ENCODE data around the gene PRUNE2.
"Not testable (repeated sequence)": the region's sequence is repeated elsewhere in the genome, so short reads cannot be mapped to it uniquely, and the experiment has no call there.

PRUNE2 gene

DNA sequence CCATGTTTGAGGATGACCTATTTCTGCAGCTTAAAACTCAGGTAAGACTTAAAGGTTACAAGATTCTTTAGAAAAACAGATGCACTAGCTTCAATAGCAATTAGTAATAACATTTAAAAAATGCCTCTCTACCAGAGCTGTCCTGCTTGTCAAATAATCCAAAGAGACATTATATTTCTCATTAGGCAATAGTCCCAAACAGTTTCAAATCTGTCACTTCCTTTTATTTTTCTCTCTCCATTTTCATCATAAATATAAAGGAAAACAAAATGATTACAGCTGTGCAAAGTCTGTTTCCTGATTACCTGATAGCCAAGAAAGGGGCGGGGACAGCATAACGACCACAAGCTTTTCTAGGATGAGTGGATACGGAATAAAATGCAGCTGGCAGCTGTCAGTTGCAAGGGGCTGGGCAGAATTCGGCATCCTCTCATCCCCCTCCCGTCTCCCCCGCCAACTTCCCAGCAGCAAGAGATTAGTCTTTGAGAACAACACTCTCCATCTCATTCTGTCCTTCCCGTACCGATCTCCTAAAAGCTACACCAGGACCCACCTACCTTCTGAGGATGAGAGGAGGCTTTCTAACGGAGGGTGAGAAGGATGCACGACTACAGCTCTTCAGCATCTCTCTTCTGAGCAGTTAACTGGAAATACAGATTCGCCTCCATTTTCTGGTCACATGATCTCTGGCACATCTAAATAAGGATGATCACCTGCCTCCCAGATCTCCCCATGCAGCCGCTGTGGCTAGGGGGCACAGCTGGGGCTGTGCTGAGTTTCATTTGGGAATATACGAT is 214.2 kb downstream of the PRUNE2 start:
- DNase-seq (ENCODE audit: low spot score), result peak; percentile 54

DNA sequence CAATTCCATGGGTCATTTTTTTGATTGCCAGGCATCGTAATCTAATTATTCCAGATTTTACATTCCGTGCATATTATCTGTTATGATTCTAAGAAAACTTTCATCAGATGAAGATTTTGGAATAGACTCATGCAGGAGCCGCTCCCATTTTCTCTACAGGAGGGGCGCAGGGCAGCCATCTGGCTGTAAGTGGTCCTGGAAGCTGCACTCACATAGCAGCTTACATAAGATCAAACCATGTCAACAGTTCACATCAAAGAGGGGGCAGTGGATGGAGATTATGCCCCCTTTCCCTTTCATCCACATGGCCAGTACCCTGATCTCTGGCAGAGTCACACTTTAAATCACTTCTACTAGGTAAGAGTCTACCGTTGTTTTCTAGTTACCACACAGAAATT is 214.9 kb downstream of the PRUNE2 start:
- DNase-seq (ENCODE audit: low spot score), result no peak

DNA sequence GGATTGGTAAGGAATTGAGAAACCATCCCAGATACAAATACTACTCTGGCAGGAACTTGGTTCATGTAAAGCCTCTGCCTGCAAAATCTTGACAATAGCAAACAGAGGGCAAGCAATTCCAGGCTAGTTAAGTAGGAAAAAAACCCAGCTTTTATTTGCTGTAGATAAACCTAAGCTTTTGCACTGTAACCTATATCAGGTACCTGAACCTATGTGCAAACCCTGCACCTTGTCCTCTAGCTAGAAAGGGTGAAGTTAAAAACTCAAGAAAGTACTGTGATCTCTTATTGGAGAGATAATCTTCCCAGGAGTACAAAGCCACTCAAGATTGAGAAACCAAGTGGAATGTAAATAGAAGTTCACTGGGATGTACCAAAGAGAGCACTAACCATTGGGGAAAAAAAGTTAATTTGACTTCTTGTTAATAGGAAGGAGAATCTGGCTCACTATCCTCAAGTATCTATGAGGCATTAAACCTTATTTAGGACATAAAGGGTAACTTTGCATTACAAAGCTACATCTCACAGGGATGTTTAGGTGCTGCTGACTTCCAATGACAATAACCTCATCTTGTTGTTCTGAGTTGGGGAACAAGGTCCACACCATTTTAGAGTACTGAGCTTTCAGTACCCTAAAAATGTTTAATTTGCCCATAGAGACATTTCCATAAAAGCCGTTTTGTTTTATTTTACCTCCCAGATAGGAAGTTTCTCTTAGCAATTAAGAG is 215.5 kb downstream of the PRUNE2 start:
- no peak for DNase-seq (ENCODE audit: low spot score)

DNA sequence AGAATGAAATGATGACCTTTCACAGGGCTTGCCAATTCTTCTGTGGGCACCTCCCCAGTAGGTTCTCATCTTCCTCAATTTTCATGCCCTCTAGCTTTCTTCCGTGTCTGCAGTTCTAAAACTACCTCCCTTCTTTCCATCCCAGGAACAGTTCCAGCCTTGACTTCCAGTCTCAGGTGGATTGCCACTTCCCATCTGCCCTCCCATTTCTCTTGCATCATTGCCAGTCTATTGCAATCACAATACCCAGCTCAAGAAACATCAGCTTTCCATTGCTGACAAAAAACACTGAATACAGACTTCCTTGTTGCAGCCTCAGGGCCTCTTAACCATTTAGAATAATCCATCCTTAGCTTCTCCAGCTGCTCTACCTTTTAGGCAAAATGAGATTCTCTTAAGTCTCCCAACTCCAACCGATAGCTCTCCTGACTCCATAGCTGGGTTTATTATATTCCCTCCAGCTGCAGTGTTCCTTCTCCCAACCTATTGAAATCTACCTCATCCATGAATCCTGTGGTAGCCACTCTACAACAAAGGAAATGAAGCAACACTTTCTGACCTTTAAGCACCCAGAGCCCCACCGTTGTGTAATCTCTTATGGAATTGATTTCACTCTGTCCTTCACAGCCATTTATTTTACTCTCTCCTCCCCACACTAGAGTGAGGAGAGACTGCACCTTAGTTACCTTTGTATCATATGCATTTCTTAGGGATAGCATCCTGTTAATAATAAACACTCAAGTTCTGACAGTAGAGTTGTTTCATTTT is 217.3 kb downstream of the PRUNE2 start:
- no peak for DNase-seq (ENCODE audit: low spot score)

DNA sequence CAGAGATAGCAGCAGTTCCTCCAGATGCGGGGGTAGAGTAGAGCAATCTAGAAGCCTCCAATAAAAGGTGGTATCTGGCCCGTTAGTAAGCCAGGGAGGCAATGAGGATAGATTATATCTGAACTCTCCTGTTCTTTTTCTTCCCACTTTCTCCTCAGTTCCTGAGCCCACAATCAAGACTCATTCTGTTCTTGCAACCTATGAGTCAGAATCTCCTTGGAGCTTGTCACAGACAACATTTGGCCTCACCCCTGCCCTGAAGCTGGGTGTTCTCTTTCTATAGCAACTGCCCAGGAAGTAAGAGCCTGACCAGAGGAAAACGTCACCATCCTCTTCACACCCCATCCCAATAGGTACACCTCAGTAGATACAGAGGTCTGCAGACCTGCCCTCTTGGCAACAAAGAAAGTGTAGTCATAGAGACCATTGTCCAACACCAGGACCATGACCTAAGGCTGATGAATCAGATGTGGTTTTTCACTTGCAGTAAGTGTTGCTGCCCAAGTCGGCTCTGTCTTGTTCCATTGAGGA is 218.0 kb downstream of the PRUNE2 start:
- DNase-seq (ENCODE audit: low spot score), result no peak

DNA sequence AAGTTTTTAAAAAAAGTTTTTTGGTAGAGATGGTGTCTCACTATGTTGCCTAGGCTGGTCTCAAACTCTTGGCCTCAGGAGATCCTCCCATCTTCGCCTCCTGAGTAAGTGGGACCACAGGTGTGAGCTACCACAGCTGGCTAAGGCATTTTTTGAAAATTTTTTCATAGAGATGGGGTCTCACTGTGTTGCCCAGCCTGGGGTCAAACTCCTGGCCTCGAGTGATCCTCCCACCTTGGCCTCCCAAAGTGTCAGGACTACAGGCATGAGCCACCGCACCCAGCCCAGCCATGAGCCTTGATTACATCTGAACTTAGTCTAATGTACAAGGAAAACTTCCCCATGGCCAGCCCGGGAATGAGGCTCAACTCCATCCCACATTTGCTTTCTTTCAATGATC is 219.2 kb downstream of the PRUNE2 start:
- DNase-seq (ENCODE audit: low spot score), result no peak

DNA sequence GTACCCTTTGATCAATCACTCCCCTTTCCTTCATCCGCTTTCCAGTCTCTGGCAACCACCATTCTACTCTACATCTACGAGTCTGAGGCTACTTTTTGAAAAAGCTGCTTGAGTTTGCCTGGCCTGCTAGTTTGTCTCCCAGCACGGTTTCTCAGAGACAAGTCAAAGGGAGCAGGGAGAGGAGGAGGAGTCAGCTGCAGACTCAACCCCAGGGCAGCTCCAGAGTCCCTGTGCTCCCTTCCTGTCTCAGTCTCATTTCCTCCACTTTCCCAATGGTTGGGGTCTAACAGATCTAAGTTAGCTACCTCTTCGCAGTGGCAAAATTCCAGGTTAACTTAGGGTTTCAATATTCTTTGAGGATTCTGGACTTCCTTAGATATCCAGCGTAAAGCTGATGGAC is 221.7 kb downstream of the PRUNE2 start:
- DNase-seq (ENCODE audit: low spot score), result no peak

DNA sequence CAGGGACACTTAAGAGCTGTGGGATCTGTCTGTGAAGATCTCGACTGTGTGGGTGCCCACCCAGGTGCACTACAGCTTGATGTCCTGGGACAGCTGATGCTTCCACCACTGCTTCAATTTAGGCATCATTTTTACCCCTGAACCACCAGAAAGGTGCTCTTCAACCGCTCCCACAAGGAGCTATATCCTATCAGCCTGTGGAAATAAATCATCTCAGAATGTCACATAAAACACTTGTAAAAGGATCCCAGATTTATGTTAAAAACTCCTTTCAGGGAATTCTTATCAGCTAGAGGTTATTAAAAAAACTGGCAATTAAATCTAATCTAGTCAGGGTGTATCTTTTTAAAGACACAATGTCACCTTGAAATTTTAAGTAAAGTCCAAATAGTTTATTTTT is 224.4 kb downstream of the PRUNE2 start:
- no peak for DNase-seq (ENCODE audit: low spot score)

DNA sequence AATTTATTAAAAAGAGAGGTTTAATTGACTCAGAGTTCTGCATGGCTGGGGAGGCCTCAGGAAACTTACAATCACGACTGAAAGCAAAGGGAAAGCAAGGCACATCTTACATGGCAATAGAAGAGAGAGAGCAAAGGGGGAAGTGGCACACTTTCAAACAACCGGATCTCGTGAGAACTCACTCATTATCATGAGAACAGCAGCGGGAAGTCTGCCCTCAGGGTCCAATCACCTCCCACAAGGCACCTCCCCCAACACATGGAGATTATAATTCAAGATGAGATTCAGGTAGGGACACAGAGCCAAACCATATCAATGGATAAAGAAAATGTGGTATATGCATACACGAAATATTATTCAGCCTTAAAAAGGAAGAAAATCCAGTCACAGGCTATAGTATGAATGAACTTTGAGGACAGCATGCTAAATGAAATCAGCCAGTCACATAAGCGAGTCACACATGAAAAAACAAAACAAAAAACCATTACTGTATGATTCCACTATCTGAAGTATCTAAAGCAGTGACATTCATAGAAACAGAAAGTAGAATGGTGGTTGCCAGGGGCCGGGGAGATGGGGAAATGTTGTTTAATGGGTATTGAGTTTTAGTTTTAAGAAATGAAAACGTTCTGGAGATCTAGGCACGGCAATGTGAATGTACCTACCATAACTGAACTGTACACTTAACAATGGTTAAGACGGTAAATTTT is 225.0 kb downstream of the PRUNE2 start:
- DNase-seq (ENCODE audit: low spot score), result no peak

DNA sequence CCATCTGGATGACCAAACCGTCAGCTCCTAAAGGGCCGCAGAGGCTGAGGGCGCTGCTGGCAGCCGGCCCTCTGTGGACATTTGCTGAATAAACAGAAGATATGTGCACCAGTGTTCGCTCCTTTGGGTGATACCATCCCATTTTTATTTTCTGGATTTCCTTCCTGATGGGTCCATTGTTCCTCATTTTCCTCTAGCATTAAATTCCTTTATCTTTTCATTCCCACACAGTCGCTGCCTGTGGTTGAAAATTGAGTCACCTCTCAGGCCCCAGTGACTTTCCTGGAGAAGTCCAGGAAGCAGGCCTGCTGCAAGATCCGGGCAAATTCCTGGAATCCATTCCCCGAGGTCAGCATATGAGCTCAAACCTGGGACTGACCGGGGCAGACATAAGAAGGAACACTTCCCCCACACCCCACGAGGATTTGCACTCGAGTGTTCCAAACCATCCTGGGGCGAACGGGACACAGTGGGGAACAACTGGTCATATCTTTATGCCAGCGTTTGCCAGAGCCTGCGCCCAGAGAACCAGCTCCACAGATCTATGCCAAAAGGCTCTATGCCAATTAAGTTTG is 228.3 kb downstream of the PRUNE2 start:
- no peak for DNase-seq (ENCODE audit: low spot score)

DNA sequence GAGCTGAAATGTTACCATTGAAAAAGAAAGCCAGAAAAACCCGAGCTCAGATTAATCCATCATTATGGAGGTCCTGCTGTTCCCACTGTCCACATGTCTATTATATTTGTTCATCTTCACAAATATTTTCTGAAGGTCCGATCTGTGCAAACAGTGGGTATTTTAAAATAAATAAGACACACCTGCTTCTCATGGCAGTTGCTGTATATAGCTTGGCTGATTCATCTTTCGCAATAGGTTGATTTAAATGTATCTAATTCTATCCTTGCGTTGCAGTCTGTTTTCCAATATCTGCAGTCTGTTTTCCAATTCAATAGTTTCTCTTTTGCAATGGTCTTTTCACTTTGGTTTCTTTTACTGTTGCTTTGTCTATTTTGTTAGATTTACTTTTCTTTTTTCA is 229.1 kb downstream of the PRUNE2 start:
- no peak for DNase-seq (ENCODE audit: low spot score)

DNA sequence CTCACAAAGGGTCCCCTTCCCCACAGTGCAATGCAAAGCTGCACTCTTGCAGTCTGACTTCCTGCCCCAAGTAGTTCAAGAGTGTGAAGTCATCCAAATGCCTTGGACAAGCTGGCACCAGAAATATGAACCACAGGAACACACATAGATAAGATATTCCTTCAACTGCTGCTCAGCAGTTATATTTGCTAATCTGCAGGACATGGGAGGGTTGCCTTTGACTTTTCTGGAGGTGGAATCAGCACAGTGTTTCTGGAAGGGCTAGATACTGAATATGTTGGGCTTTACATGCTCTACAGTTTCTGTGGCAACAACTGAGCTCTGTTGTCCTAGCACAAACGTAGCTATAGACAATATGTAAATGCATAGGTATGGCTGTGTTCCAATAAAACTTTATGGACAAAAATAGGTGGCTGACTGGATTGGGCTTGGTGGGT is 238.4 kb downstream of the PRUNE2 start:
- no peak for DNase-seq (ENCODE audit: low spot score)

DNA sequence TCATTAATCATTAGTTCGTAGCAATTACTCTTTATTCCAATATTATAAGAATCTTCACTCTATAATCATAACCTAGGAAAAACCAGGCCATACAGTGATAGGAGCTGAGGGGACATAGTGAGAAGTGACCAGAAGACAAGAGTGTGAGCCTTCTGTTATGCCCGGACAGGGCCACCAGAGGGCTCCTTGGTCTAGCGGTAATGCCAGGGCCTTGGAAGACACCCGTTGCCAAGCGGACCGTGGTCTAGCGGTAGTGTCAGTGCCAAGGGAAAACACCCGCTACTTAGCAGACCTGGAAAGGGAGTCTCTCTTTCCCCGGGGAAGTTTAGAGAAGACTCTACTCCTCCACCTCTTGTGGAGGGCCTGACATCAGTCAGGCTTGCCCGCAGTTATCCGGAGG is 239.9 kb downstream of the PRUNE2 start:
- not testable (repeated sequence) for DNase-seq (ENCODE audit: low spot score)

DNA sequence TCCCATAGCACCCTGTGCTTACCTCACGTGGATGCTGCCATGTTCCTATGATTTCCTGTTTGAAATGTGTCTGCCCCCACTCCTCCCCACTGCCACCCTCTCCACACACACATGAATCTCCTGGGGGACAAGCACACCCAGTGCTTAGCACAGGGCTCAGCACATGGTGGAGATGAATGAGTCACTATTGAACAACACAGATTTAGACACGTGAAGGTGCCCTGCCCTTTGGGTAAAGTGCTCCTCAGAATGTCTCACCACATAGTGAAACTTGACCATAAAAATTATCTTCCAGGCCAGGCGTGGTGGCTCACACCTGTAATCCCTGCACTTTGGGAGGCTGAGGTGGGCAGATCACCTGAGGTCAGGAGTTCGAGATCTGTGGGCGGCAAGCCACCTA is 240.5 kb downstream of the PRUNE2 start:
- no peak for DNase-seq (ENCODE audit: low spot score)

DNA sequence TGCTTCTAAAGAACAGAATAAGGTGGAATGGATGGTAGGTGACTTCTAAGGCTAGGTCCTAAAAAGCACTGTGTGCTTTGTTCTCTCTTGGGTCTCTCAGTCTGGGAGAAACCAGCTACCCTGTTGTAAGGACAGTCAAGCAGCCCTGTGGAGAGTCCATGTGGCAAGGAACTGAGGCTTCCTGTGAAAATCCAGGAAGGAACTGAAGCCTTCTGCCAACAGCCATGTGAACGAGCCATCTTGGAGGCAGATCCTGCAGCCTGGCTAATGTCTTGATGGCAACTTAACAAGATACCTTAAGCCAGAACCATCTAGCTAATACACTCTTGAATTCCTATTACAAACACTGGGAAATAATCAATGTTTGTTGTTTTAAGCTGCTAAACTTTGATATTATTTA is 241.8 kb downstream of the PRUNE2 start:
- DNase-seq (ENCODE audit: low spot score), result no peak

DNA sequence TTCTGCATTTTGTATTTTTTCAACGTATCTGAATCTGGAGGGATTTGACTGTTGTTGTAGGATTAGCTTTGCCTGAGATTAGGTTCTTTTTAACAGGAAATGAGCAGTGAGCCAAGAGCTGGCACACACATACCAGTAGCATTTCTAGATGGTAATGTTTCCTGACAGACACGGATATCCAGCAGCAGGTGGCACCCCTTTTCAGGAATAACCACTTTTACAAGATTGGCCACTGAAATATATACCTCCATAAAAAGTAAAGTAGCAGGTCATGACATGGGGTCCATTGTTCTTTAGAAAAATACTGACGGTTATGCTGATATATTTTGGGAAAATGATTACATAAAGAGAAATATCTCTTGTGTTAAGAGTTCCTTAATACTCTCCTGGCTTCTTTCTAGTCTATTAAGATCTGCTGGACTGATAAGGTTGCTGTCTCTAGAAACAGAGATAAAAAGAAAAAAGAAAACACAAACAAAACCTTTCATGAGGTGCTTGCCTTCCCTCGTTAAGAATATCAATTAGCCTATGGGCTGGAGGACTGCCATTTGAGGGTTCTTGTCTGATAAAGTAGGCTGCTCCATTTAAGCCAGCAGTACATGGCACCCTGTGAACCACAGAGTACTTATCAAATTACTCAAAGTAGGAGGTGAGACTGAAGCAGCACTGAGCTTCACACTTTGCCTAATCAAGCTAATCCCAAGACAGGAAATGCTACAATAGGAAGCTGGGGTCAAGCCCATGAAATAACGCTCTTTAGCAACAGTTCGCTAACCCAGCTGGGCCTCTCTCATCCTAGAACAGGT is 243.2 kb downstream of the PRUNE2 start:
- DNase-seq (ENCODE audit: low spot score), result no peak

DNA sequence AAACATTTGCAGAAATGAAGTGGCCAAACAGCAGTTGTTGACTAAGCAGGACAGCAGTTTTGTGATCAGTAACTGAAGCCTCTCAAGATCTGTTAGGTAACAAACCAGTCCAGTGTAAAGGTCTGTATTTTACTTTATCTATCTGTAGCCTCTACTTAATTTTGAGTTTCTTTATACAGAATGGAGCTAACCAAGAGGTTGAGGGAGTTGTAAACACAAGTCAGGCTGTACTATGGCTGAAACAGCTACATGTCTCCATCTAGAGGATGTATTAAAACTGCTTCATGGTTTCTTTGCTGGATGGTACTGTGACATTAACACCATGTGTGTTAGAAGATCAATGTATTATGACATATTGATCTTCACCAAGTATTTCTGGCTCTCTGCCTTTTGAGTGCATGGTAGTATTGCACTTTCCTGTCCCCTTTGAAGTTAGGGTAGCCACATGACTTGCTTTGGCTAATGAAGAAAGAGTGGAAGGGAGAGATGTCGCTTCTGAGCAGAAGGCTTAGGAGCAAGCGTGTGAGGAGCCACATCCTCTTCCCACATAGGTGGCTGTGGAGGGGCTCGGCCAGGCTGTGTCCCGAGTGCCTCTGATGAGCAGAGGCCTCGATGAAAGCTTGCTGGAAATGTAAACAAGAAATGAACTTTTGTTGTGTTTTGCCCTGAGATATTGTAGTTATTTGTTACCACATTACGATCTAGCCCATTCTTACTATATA is 247.2 kb downstream of the PRUNE2 start:
- DNase-seq (ENCODE audit: low spot score), result no peak

DNA sequence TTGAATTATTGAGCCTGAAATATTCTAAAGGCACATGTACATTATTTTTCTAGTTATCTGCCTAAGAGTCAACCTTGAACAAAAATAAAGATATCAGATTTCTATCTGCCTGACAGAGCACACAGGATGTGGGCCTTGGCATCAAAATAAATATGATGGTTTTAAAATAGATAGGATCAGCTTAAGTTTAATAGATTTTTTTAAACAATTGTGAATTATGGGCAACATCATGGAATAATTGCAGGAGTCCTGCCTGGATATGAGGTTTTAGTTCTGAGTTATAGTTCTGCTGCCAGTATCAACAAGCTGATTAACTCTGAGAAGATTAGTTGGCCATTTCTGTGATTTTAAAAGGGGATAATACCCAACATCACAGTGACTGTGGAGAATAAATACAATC is 248.6 kb downstream of the PRUNE2 start:
- no peak for DNase-seq (ENCODE audit: low spot score)

DNA sequence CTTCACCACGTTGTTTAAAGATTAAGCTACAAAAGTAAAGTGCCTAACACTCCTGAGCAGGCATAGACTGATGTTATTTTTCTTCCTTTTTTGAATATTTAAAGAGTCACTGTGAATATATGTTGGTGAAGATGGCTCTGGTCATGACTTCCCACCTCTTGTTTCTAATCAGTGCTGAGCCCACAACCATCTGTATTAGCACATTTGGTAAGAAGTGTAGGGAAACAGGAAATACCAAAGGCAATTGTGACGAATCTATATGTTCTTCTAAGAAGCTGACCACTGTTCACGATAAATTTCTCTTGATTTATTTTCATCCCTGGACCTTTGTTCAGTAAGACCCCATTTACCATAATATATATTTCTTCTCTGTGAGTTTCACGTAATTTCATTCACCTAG is 249.9 kb downstream of the PRUNE2 start:
- no peak for DNase-seq (ENCODE audit: low spot score)

DNA sequence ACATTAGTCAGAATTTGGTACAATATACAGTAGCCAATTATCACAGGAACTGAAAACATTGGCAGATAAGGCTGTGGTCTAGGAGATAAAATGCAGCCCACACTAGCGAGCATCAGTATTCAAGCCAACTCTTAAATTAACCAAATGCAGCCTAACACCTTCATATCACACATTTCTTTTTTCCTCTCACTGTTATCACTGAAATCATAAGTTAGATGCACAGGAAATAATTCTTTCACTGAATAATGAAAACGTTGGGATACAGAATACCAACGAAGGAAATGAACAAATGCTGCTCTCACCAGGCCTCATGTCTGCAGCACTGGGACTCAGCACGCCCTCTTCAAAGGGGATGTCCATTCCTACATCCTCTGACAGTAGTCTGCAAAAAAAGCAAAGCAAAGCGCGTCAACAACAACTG is 250.8 kb downstream of the PRUNE2 start:
- DNase-seq (ENCODE audit: low spot score), result no peak

All from globus pallidus (tissue), 1 donor.